RPMI7951 (cell line): ENCODE measurements around the gene LRRC39. TPM values are rescaled to one million over a fixed set of nuclear protein-coding genes. Genes with fewer than 3 reads are reported as not detected.
"Not testable (repeated sequence)": the region's sequence is repeated elsewhere in the genome, so short reads cannot be mapped to it uniquely, and the experiment has no call there.

Experiments
- DNase-seq: peaks from one replicate; pipeline ENCODE4 v3.0.0-alpha.2; 2012; ENCODE audit warnings: low read depth
- total RNA-seq: library from RNA; depleted of rRNA; stranded (reverse); fragments of >200 nt; shearing (Covaris generic); gene quantifications from 2 replicates; pipeline ENCODE4 v1.2.3, GENCODE V29; 2014; rRNA removed

Gene LRRC39
- 0.60 and 1.1 TPM in 2 replicates for total RNA-seq

DNA sequence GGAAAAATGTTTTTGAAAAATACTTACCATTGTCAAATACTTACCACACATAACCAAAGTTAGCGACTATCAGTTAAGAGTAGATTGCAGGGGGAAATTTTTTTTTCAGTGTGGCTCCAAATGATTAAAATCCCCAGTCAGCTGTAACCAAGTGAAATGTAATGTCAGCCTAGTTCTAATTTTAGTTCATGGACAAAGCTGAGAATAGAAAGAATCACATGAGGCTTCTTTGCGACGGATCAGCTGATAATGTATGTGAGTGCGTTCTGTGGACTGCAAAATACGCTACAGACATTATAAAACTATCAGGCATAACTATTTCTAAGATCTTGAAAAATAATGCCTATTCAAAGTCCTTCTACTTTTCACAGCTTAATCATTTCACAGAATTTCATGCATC lies at the start of gene LRRC39:
TSS of gene LRRC39 (minus strand) at position 166 of the 400 bp plus-strand sequence. CDS start 9,740 bp downstream, outside the sequence.
- DNase-seq, result no peak

DNA sequence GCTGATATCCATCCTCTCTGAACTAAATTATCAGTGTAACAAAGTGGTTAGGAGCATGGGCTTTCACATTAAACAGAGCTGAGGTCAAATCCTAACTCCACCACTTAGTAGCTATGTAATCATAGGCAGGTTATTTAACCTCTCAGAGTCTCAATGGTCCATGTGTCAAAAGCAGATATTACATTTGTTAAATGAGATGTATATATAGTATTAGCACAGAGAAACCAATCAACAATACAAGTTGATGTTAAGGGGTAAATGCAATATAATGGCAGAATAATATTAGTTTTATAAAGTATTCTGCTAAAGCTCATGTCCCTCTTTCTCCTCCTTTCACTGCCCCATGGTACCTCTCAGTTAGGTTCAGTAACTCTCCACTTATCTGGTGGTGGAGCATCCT lies 44.4 kb upstream of the LRRC39 start:
- no peak for DNase-seq

DNA sequence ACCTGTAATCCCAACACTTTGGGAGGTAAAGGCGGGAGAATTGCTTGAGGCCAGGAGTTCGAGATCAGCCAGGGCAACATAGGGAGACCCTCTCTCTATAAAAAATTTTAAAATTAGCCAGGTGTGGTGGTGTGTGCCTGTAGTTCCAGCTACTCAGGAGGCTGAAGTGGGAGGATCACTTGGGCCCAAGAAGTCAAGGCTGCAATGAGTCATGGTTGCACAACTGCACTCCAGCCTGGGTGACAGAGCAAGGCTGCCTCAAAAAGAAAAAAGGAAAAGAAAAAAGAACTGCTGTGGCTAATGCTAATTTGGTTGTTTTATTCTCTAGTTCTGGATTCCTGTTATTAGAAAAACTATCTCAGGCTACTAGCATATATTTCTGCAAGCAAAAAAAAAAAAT lies 41.8 kb upstream of the LRRC39 start:
- peak; percentile 7 for DNase-seq

DNA sequence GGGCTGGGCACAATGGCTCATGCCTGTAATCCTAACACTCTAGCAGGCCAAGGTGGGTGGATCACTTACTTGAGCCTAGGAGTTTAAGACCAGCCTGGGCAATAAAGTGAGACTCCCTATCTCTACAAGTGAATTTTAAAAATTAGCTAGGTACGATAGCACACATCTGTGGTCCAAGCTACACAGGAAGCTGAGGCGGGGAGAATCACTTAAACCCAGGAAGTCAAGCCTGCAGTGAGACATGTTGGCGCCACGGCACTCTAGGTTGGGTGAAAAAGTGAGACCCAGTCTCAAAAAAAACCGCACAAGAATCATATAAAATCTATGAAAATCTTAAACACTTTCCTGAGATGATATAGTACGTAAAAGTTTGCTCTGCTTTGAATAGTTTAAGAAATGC lies 41.4 kb upstream of the LRRC39 start:
- no peak for DNase-seq

DNA sequence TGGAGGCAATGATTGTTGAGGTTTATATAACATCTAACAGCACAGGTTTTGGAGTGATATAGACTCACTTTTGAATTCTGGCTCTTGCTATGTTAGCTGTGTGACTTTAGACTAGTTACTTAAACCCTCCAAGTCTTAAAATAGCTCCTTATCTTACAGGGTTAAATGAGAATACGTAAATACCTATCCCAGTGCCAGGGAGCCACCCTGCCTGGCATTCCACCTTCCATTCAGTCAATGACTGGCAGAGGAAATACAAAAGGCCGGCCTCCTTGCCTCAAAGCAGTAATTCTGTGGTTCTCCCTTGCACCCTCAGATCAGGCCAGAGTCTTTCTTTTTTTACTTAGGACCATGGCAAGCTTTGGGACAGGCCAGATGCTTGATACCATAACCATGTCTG lies 39.8 kb upstream of the LRRC39 start:
- DNase-seq, result no peak

DNA sequence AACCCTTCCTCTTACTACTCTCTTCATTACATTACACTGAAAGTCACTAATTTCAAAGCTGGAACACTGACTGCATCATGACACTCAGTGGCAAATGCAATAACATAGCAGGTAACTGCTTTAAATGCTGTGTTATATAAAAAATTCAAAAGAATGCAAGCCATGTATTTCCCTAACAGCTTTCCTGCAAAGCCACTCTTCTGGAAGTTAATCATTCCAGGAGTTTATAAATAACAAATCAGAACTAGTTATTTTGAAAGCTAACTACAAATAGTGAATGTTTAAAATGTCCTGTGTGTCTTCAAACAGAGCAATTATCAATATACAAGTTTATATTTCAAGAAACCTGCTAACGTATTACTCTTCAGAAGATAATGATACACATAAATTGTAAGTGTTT lies 37.0 kb upstream of the LRRC39 start:
- no peak for DNase-seq

DNA sequence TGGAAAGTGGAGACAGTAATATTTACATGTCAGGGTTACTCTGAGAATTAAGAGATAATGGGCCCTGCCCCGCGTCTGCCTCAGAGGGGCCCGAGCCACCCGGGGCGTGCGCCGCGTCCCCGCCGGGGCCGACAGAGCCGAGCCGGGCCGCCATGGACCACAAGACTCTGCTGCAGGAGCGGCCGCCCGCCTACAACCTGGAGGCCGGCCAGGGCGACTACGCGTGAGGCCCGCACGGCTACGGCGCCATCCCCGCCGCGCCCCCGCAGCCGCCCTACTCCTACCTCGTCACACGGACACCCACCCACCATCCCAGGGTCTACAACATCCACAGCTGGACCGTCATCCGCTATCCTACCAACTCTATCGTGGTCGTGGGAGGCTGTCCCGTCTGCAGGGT lies 35.1 kb upstream of the LRRC39 start:
- DNase-seq, result no peak

DNA sequence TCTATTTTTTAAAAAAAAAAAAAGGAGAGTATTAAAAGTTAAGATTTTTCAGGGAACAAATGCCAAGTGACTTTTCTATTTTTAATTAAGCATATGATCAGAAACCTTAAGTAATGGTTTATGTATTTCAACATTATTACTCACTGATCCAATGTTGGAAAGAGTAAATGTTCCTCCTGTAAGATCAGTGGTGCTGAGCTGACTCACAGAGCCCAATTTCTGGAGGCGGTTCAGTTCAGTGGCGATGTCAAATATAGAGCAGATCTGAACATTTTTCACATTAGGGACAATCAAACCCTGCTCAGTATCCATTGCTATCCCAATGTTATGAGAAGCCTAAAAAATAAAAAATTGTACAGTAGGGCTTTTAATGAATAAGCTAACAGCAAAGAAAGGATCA lies 28.2 kb upstream of the LRRC39 start:
- no peak for DNase-seq

DNA sequence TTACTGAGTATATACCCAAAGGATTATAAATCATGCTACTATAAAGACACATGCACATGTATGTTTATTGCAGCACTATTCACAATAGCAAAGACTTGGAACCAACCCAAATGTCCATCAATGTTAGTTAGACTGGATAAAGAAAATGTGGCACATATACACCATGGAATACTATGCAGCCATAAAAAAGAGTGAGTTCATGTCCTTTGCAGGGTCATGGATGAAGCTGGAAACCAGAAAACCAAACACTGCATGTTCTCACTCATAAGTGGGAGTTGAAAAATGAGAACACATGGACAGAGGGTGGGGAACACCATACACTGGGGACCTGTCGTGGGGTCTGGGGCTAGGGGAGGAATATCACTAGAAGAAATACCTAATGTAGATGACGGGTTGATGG lies 27.5 kb upstream of the LRRC39 start:
- DNase-seq, result not testable (repeated sequence)

DNA sequence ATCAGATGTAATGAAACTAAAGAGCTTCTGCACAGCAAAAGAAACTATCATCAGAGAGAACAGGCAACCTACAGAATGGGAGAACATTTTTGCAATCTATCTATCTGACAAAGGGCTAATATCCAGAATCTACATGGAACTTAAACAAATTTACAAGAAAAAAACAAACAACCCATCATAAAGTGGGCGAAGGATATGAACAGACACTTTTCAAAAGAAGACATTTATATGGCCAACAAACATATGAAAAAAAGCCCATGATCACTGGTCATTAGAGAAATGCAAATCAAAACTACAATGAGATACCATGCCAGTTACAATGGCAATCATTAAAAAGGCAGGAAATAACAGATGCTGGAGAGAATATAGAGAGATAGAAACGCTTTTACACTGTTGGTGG lies 27.0 kb upstream of the LRRC39 start:
- not testable (repeated sequence) for DNase-seq

DNA sequence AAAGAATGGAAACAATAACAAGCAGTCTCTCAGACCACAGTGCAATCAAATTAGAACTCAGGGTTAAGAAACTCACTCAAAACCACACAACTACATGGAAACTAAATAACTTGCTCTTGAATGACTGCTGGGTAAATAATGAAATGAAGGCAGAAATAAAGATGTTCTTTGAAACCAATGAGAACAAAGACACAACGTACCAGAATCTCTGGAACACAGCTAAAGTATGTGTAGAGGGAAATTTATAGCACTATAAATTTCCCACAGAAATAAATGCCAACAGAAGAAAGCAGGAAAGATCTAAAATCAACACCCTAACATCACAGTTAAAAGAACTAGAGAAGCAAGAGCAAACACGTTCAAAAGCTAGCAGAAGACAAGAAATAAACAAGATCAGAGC lies 24.6 kb upstream of the LRRC39 start:
- DNase-seq, result not testable (repeated sequence)

DNA sequence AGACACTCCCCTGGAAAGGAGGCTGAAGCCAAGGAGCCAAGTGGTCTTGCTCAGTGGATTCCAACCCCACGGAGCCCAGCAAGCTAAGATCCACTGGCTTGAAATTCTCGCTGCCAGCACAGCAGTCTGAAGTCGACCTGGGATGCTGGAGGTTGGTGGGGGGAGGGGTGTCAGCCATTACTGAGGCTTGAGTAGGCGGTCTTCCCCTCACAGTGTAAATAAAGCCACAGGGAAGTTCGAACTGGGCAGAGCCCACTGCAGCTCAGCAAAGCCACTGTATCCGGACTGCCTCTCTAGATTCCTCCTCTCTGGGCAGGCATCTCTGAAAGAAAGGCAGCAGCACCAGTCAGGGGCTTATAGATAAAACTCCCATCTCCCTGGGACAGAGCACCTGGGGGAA lies 22.0 kb upstream of the LRRC39 start:
- not testable (repeated sequence) for DNase-seq

DNA sequence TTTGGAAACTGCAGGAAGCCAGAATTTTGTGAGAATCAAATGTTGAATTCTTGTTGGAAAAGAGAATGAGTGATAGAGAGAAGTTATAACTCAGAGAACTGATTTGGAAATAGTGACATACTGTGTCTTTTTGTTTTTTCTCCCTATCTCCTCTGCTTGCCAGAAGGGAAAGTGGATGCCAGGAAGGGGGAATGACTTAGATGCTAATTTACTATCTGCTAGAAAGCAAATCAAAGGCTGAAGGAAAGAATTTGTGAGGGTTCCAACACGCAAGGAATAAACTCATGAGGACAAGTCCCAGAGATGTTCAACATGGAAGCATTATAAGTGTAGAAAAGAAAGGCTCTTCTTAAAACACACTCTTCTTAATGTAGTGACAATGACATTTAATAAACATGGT lies 20.5 kb upstream of the LRRC39 start:
- DNase-seq, result no peak

DNA sequence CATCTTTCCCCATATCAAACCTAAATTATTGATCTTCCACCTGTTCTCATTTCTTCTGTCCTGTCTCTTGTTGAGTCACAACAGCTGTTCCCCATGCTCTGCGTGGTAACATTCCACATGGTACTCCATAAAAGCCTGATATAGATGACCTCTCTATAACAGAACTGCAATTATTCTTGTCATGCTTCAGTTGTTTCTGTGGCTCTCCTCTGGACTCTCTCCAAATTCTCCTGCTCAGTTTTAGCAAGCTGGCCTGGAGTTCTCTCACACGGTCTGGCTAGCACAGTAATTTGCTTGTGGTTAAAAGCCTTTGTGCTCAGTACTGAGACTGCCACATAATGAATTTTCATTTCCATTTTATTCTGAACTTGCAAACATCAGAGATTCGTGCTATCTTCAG lies 10.6 kb upstream of the LRRC39 start:
- DNase-seq, result peak; percentile 92

DNA sequence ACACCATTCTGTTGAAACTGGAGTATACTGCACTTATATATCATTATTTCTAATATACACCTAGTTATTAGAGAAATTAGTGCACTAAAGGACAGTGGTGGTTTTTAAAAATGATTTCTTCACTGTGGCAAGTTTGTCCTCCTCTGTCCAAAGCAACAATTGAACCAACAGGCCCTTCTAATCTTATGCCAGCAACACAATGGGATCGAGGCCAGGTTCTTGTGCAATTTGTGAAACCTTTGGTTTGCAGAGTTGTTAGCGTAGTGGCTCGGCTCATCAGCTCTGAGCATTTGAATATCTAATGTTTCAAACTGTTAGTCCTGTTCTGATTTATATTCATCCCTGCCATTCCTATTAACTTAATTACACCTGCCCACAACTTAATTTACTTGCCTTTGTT lies 9.9 kb upstream of the LRRC39 start:
- DNase-seq, result peak; percentile 19

DNA sequence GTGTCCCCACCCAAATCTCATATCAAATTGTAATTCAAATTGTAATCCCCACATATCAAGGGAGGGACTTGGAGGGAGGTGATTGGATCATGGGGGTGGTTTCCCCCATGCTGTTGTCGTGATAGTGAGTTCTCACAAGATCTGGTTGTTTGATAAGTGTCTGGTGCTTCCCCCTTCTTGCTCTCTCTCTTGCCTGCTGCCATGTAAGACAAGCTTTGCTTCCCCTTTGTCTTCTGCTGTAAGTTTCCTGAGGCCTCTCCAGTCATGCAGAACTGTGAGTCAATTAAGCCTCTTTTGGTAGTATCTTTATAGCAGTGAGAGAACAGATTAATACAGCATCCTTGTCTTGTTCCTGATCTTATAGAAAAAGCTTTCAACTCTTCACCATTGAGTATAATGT lies 6.5 kb upstream of the LRRC39 start:
- DNase-seq, result no peak

DNA sequence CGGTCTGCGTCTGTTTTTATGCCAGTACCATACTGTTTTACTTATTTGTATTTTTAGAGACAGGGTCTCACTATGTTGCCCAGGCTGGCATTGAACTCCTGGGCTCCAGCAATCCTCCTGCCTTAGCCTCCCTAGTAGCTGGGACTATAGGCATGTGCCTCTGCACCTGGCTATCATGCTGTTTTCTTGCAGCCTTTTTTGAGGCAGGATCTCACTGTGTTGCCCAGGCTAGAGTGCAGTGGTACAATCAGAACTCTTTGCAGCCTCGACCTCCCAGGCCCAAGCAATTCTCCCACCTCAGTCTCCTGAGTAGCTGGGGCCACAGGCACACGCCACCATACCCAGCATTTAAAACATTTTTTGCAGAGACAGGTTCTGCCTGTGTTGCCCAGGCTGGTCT lies 5.3 kb upstream of the LRRC39 start:
- no peak for DNase-seq

DNA sequence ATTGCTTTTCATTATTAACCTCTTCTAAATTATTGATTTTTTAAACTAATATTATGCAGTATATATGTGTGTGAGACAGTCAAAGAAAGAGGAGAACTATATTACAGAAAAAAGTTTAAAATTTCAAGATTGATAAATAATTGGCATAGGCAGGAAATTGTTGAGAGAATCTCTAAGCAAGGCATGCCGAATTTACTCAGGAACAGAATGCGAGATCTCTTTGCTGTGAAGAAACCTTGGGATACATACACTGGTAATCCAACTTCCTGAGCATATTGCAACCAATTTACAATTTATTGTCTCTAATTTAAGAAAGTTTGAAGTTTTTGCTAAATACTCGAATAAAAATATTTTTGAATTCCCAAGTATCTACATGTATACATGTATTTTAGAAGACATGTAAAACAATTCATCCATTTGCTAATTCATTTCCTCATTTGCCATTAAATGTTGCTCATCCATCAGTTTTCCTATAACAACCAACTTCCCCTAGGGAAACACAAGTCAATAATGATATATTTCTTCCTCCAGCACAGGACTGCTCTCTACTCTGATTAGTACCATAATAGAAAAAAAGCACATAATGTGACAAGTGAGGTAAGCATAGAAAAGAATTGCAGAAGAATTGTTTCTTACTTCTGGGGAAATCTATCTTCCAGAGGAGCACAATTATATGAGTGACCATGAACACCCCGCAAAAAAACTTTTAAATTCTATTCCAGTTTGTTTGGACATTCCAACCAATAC lies 588 bp downstream of the LRRC39 start:
- no peak for DNase-seq

DNA sequence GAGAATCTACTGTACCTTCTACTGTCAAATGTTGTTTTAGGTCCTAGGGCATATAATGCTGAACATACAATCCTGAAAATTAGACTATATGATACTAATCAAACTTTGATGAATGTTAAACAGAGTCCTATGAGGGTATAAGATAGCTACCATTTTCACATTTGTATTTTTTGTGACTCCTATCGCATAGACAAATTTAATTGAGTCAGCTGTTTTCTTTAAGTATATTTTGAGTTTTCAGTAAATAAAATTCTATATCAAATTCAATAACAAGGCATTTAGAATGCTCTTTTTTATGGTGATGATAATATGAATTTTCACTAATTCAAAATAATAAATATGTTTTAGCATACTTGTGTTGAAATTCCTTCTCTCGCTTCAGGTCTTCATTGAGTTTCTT lies 10.0 kb downstream of the LRRC39 start:
- no peak for DNase-seq

DNA sequence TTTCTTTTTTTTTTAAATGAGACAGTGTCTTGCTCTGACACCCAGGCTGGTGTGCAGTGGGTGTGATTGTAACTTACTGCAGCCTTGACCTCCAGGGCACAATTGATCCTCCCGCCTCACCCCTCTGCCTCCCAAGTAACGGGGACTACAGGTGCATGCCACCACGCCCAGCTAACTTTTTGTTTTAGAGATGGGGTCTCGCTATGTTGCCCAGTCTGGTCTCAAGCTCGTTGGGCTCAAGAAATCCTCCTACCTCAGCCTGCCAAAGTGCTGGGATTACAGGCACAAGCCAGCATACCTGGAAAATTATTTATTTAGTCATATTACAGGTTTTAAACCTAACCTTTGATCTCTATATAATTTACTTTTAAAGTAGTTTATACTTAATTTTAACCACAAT lies 13.4 kb downstream of the LRRC39 start:
- no peak for DNase-seq

DNA sequence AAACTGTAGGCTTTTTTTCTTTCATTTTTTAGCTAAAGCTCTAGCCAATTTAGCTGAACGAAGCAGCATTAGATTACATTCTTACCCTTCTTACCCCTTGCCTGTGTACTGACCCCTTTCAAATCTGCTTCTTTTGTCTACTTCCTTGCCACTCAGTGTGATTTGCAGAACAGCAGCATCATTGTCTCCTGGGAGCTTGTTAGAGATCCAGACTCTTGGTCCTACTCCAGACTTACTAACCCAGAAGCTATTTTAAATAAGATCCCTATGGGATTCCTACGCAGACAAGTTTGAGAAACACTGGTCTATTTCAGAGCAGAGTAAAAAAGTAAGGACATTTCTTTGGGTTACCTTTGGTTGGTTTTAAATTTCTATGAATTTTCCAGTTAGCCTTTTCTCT lies 13.8 kb downstream of the LRRC39 start:
- peak; percentile 25 for DNase-seq

DNA sequence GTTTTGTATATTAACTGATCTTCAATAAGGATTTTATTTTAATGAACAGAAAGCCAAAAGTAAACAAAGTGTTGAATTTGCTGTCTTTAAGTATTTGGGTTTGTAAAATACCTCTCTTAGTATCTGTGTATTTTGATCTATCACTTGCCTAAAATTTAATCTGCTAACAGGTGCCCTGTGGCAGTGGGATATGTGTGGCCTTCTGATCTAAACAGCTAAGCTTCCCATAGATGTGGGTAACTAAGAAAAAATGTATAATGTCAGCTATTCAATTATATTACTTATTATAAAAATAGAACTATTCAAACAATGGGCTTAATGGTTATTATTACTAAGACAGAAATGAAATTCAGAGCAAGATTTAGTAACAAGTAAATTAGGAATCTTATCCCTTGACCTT lies 15.2 kb downstream of the LRRC39 start:
- DNase-seq, result no peak

DNA sequence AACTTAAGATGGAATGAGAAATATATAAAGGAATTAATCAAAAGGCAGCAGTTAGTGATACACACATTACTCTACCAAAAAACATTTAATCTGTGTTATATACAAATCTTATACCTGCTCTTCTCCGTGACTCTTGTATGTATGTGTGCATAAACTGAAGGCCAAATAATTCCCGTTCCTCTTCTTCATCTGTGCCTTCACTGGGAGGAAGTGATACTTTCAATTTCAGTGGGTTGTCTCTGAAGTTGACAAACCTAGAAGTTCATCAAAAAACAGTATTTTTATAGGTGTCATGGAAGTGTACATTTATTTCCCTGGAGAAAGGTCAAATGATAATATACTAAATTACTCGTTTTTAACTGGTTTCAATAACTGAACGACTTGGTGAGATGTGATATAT lies 25.8 kb downstream of the LRRC39 start:
- no peak for DNase-seq

DNA sequence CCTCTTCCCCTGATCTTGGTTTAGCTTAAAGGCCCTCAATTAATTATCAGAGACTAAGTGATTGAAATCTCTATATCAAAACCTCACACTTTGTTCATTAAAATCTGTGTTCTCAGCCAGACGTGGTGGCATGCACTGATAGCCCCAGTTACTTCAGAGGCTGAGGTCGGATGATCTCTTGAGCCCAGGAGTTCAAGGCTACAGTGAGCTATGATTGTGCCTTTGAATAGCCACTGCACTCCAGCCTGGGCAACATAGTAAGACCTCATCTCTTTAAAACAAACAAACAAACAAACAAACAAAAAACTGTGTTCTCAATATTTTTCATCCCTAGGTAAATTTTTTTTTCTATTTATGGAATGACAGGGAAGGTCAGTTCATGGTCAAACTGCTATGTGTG lies 26.4 kb downstream of the LRRC39 start:
- DNase-seq, result no peak
